ENCODE measurements around the gene LMF1. TPM values are rescaled to one million over a fixed set of nuclear protein-coding genes. Genes with fewer than 3 reads are reported as not detected.

LMF1 gene
- total and polyA plus RNA-seq, 2 of the 4 experiments (the other 2 are of a cell fraction): 7.7 to 13.1 TPM

GRCh38 chr16:962366-962765 lies 8.4 kb downstream of the LMF1 start:
- H3K9ac ChIP-seq (ENCODE audit: low read depth, low read length): no peak overlapping the region
- H4K91ac ChIP-seq (ENCODE audit: insufficient read depth, low read depth, low read length): no peak overlapping the region
- DNase-seq: no peak
- no peak overlapping the region for H3K23ac ChIP-seq (ENCODE audit: low read depth, low read length)
- in situ Hi-C loops (cut with MboI; ENCODE audit: low sequenced_read_pairs): no loop called here
- no peak overlapping the region for H2AFZ ChIP-seq (replicated peaks; ENCODE audit: low read length, poor library complexity)
- H3K4ac ChIP-seq (ENCODE audit: low read depth, low read length): no peak overlapping the region
- H3K18ac ChIP-seq (ENCODE audit: low read depth, low read length): no peak overlapping the region
- BruUV-seq (replicated peaks): no TSS peak
- H3K4me3 ChIP-seq (ENCODE audit: insufficient read depth, low read depth, low read length): no peak overlapping the region
- no peak overlapping the region for H4K8ac ChIP-seq (ENCODE audit: low read depth in 2 of 2, low read length in 2 of 2)
- no peak overlapping the region for H4K5ac ChIP-seq (ENCODE audit: low read depth, low read length)
- no peak overlapping the region for H2BK15ac ChIP-seq (ENCODE audit: low read depth, low read length)
- H3K36me3 ChIP-seq (ENCODE audit: control insufficient read depth, insufficient read depth, low read length): peaks cover 6% of the 10 kb centered on the region
- H3K56ac ChIP-seq (ENCODE audit: extremely low read depth, insufficient read depth, low read length): no peak overlapping the region
- H3K27me3 ChIP-seq (ENCODE audit: control insufficient read depth, insufficient read depth, low read length): no peaks in the 10 kb centered on the region
- no peak for ATAC-seq (ENCODE audit: low read depth)
- no peaks in the 10 kb centered on the region for H3K4me1 ChIP-seq (ENCODE audit: control insufficient read depth, insufficient read depth, low read length)
- H3K4me2 ChIP-seq (ENCODE audit: low read depth, low read length): no peak overlapping the region
- no peak overlapping the region for H2BK5ac ChIP-seq (ENCODE audit: low read depth, low read length, poor library complexity, severe bottlenecking)
- WGBS, 2 experiments (ENCODE audit: extremely low coverage in 2 of 2, insufficient read length in 1 of 2): 100% methylated on average over 3 of the region's 22 CpGs; no CpG with 5 or more reads in 1 of the 2 experiments
- no peaks in the 10 kb centered on the region for H3K9me1 ChIP-seq (ENCODE audit: insufficient read depth, low read length)
- no peak overlapping the region for H2AK9ac ChIP-seq (replicated peaks; ENCODE audit: low read depth, low read length, poor library complexity)
- intact Hi-C loops (cut with micrococcal nuclease): no loop called here
- TF ChIP-seq BHLHE40 (IDR thresholded peaks at IDR 0.05; ENCODE audit: low read depth, low read length) (no peak), ELK1 (IDR thresholded peaks at IDR 0.05; ENCODE audit: borderline replicate concordance, low read depth, low read length) (no peak)
- ChIA-PET POLR2A (ENCODE audit: unreplicated experiment) (no interaction called here), CTCF (no interaction called here)
- H3K27ac ChIP-seq (ENCODE audit: insufficient read depth, low read length): no peak overlapping the region
- peaks cover 0 to 4% of the 10 kb centered on the region in 2 experiments; a peak in 2 of 4 replicates for H3K79me1 ChIP-seq (ENCODE audit: low read depth in 1 of 2, low read length in 2 of 2)
- dilution Hi-C loops (cut with HindIII; ENCODE audit: low sequenced_read_pairs, unreplicated experiment): no loop called here
- peaks cover 9% of the 10 kb centered on the region; the same call in 1 of the 2 replicates for H3K9me3 ChIP-seq (ENCODE audit: control insufficient read depth, insufficient read depth, low read length)
- H2BK20ac ChIP-seq (ENCODE audit: low read depth, low read length): no peak overlapping the region
- no peak overlapping the region for H2BK120ac ChIP-seq (ENCODE audit: low read depth, low read length)
- H2AK5ac ChIP-seq (ENCODE audit: low read depth, low read length): no peak overlapping the region
- H4K20me1 ChIP-seq (ENCODE audit: insufficient read depth, low read length): 0 out of 2 replicates have a peak, but pooled peaks cover 7% of the 10 kb centered on the region
- H3K14ac ChIP-seq (replicated peaks; ENCODE audit: low read depth, low read length): no peak overlapping the region
